Measurements from ENCODE around the gene AP2S1. TPM values are rescaled to one million over a fixed set of nuclear protein-coding genes. Genes with fewer than 3 reads are reported as not detected.
"Not testable (repeated sequence)": the region's sequence is repeated elsewhere in the genome, so short reads cannot be mapped to it uniquely, and the experiment has no call there.

Gene AP2S1
- total RNA-seq, 2 donors from 2014 or later: 118 to 141 TPM

DNA sequence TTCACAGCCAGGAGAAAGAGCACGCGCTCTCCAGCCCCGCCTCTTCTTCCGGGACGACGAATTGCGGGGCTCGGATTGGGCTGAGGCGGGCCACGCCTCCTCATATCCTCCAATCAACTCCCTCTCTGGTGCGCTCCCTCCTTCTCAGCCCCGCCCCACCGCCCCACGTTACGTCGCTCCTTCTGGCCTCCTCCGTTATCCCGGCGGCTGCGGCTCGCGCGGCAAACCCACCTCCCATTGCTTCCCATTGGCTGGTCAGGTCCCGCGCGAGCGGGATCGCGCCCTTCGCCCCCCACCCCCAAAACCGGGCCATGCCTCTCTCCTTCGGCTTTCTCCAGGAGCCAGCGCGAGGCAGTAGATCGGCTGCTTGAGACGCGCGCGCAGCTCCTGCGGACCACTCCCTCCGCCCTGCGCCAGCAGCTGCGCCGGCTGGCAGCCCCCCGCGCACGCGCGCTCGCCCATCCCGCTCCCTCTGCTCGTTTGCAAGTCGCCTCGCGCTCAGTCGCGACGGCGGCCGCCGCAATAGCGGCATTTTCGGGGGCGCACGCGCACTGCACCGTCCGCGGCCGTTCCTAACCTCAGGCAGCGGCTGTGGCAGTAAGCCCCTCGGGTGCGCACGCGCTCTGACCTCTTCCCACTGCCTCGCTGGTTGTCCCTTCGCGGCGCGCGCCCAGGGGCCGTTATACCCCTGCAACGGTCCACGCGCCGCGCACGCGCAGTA, 9.6 kb upstream of the AP2S1 start:
- Histone ChIP-seq H3K9me3 (no peaks in the 10 kb centered on the region), H3K27ac (peak overlapping the region; percentile 95 to 98), H3K36me3 (no peaks in the 10 kb centered on the region), H3K4me1 (replicated peaks) (peaks cover 21% of the 10 kb centered on the region), H3K27me3 (replicated peaks; ENCODE audit: insufficient read depth) (no peaks in the 10 kb centered on the region), H3K4me3 (peak overlapping the region; percentile 92 to 99)
- peak; percentile 79 for TF ChIP-seq POLR2AphosphoS5 (IDR thresholded peaks at IDR 0.05)
- peak; percentile 40 for TF ChIP-seq POLR2A (IDR thresholded peaks at IDR 0.05)
- TF ChIP-seq CTCF (IDR thresholded peaks at IDR 0.05): peak in 1 of 4 experiments; percentile 22
- WGBS: under 1% methylated on average over 84 of the region's 89 CpGs
- peak; percentile 98 for DNase-seq (ENCODE audit: low spot score)
- intact Hi-C loops (cut with DNase I): loop anchor here (5.0 kb wide), 2 partner anchors 117 to 247 kb away; no protein-coding TSS in a partner anchor

GRCh38 chr19:46859637-46860124, 9.0 kb upstream of the AP2S1 start:
- no peaks in the 10 kb centered on the region for H3K36me3 ChIP-seq
- H3K4me3 ChIP-seq: peak overlapping the region in 1 of 2 donors; percentile 99
- no peaks in the 10 kb centered on the region for H3K27me3 ChIP-seq (replicated peaks; ENCODE audit: insufficient read depth)
- TF ChIP-seq CTCF (IDR thresholded peaks at IDR 0.05) (no peak), POLR2AphosphoS5 (IDR thresholded peaks at IDR 0.05) (no peak), POLR2A (IDR thresholded peaks at IDR 0.05) (no peak)
- 13% methylated on average over 15 of the region's 18 CpGs for WGBS
- intact Hi-C loops (cut with DNase I): loop anchor here (5.0 kb wide), 2 partner anchors 118 to 248 kb away; no protein-coding TSS in a partner anchor
- no peak for DNase-seq (ENCODE audit: low spot score)
- no peaks in the 10 kb centered on the region for H3K9me3 ChIP-seq
- peak overlapping the region; percentile 40 to 98 for H3K27ac ChIP-seq
- H3K4me1 ChIP-seq (replicated peaks): peaks cover 21% of the 10 kb centered on the region

- WGBS: 9% methylated on average over 41 of the region's 41 CpGs
Observed at GRCh38 chr19:46856062-46857022, 5.7 kb upstream of the AP2S1 start.

GRCh38 chr19:46854698-46855097, 4.1 kb upstream of the AP2S1 start:
- H3K36me3 ChIP-seq; H3K9me3 ChIP-seq; H3K4me3 ChIP-seq; intact Hi-C loops (cut with DNase I); H3K27ac ChIP-seq; DNase-seq (ENCODE audit: low spot score); H3K4me1 ChIP-seq (replicated peaks); H3K27me3 ChIP-seq (replicated peaks; ENCODE audit: insufficient read depth): not testable (repeated sequence)
- 74% methylated on average over 13 of the region's 13 CpGs for WGBS

More at GRCh38 chr19:46856062-46857022, 5.7 kb upstream of the AP2S1 start:
- Histone ChIP-seq H3K9me3 (no peaks in the 10 kb centered on the region), H3K4me3 (peak overlapping the region in 1 of 2 donors; percentile 16), H3K36me3 (no peaks in the 10 kb centered on the region), H3K4me1 (replicated peaks) (no peaks in the 10 kb centered on the region), H3K27ac (peak overlapping the region; percentile 57 to 66), H3K27me3 (replicated peaks; ENCODE audit: insufficient read depth) (no peaks in the 10 kb centered on the region)
- peak; percentile 96 for DNase-seq (ENCODE audit: low spot score)
- intact Hi-C loops (cut with DNase I): loop anchor here (2.0 kb wide), 1 partner anchor 136 kb away; no protein-coding TSS in a partner anchor
- TF ChIP-seq CTCF (IDR thresholded peaks at IDR 0.05) (peak; percentile 37 to 97 (median 77)), POLR2AphosphoS5 (IDR thresholded peaks at IDR 0.05) (peak; percentile 85), POLR2A (IDR thresholded peaks at IDR 0.05) (no peak)

DNA sequence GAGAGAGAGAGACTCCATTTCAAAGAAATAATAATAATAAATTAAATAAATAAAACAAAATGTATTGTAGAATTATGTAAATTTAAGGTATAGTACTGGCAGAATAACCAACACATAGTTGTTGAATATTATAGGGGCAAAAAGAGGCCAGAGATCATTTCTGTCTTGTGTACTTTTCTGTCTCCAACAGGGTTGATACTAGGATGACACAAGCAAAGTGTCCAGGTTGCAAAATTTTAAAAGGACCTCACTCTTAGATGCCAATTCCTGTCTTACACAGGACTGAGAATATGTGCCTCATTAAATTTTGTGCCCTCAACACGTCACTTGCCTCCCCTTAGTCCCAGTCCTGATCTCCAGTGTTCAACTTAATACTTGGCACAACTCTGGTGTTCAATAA, 2.2 kb upstream of the AP2S1 start:
- intact Hi-C loops (cut with DNase I): no loop called here
- no peak overlapping the region for H3K4me3 ChIP-seq
- no peaks in the 10 kb centered on the region for H3K36me3 ChIP-seq
- no peaks in the 10 kb centered on the region for H3K9me3 ChIP-seq
- TF ChIP-seq POLR2AphosphoS5 (IDR thresholded peaks at IDR 0.05) (no peak), CTCF (IDR thresholded peaks at IDR 0.05) (no peak), POLR2A (IDR thresholded peaks at IDR 0.05) (no peak)
- no peak for DNase-seq (ENCODE audit: low spot score)
- no peak overlapping the region for H3K27ac ChIP-seq
- peaks cover 5% of the 10 kb centered on the region for H3K4me1 ChIP-seq (replicated peaks)
- H3K27me3 ChIP-seq (replicated peaks; ENCODE audit: insufficient read depth): no peaks in the 10 kb centered on the region
- 64% methylated on average over 1 of the region's 1 CpG for WGBS
